HG02885 (cell line): ENCODE data around the gene ENPP3.

ENCODE experiments used
- ATAC-seq: cut with Tn5 transposase; IDR thresholded peaks from one replicate; pipeline ENCODE4 v1.9.1; 2021; ENCODE audit warnings: mild to moderate bottlenecking; ENCODE audit not compliant: unreplicated experiment, poor library complexity

ENPP3 gene

DNA sequence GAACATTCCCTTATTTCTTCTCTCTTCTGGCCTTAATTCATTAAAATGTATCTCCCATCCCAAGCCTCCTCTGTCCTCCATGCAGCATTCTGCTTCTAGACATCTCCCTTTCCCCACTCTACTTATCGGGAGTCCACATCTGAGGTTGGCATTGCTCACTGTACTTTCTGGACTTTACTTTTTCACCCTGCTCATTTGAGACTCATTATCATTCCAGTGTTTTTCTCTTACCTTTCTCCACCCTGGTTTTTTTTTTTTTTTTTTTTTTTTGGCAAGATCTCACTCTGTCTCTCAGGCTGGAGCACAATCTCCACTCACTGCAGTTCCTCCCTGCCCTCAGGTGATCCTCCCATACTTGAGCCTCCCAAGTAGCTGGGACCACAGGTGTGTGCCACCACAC is 4.5 kb downstream of the ENPP3 start:
- ATAC-seq = no peak

DNA sequence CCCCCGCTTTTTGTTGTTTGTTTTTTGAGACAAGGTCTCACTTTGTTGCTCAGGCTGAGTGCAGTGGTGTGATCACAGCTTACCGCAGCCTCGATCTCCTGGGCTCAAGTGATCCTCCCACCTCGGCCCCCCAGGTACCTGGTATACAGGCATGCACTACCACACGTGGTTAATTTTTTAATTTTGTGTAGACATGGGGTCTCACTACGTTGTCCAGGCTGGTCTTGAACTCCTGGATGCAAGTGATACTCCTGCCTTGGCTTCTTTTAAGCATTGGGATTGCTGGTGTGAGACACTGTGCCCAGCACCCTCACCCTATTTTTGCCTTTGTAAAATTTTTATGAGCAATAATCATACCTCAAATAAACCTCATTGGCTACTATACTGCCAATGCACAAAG is 5.5 kb downstream of the ENPP3 start:
- ATAC-seq = no peak

DNA sequence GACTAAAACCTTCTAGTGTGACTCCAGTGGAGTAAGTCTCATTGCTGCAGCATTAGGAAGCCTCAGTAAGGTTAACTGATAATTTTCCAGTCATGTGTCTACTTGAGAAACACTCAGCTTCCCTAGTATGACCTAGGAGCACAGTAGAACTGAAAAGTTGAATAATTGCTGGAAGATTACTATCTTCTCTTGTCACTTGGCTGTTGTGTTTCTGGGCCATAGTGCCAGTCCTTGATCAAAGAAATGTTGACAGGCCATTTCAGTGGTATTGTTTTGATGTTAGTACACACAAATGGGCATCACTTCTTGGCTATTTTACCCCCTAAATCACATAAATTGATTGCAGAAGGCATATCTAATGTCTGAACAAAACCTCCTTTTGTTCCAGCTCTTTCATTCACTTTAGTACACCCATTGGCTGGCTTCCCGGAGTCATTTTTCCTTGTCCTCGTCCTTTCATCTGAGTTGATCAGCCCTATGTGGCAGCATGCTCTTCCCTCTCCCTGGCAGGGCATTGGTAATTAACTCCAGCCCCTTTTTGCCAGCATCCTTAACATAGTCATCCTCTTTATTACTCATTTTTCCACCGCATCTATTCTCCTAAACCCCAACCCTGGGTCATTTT is 6.0 kb downstream of the ENPP3 start:
- ATAC-seq = no peak

- ATAC-seq = no peak
These were observed 6.9 kb downstream of the ENPP3 start for GRCh38 chr6:131643855-131644460.

DNA sequence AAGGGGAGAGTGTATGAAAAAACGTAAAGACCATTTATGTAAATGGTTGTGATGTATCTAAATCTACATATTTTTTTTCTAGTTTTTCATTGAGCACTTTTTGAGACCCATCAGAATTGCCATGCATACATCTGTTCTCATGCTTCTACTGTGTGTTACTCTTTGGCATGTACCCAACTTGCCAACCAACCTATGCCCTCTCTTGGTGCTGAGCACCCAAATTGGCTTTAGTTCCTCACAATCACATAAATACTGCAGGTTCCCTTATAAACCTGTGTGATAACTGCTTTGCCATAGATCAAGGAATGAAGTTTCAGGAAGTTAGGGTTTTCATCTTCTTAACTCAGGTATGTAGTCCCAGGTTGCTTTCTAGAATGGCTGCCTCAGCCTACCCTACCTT is 7.8 kb downstream of the ENPP3 start:
- ATAC-seq = no peak

GRCh38 chr6:131645846-131646245 is 8.7 kb downstream of the ENPP3 start:
- no peak for ATAC-seq

- ATAC-seq = no peak
These were observed 9.2 kb downstream of the ENPP3 start for GRCh38 chr6:131646249-131646670.

- no peak for ATAC-seq
These were observed 14.7 kb downstream of the ENPP3 start for GRCh38 chr6:131651782-131652181.

- no peak for ATAC-seq
These were observed 15.4 kb downstream of the ENPP3 start for GRCh38 chr6:131652472-131652871.

DNA sequence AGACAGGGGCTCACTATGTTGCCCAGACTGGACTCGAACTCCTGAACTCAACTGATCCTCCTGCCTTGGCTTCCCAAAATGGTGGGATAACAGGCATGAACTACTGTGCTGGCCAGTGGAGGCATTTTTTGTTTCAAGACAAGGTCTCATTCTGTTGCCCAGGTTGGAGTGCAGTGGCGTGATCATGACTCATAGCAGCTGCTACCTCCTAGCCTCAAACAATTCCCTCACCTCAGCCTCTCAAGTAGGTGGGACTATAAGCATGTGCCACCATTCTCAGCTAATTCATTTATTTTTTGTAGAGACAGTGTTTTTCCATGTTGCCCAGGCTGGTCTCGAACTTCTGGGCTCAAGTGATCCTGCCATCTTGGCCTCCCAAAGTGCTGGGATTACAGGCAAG is 17.2 kb downstream of the ENPP3 start:
- no peak for ATAC-seq

DNA sequence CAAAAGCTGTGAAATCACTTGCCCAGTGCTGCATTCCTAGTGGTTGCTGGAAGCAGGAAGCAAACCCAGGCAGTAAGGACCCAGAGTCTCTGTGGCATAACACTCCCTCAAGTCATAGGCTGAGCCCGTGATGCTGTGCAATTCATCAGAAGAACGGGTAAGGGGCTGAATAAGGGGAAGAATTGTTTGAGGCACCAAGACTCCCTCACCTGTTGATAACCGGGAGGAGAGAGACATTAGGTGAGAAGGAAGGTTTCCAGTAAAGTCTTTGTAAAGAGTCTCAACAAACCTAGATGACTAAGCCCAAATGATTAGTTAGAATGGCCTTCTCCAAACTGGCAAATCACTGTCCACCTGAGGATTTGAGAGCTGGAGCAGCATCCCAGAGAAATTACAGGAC is 18.3 kb downstream of the ENPP3 start:
- no peak for ATAC-seq

- ATAC-seq = no peak
These were observed 18.8 kb downstream of the ENPP3 start for GRCh38 chr6:131655951-131656350.

GRCh38 chr6:131656667-131657066 is 19.6 kb downstream of the ENPP3 start:
- no peak for ATAC-seq

- no peak for ATAC-seq
These were observed 20.1 kb downstream of the ENPP3 start for GRCh38 chr6:131657222-131657621.

DNA sequence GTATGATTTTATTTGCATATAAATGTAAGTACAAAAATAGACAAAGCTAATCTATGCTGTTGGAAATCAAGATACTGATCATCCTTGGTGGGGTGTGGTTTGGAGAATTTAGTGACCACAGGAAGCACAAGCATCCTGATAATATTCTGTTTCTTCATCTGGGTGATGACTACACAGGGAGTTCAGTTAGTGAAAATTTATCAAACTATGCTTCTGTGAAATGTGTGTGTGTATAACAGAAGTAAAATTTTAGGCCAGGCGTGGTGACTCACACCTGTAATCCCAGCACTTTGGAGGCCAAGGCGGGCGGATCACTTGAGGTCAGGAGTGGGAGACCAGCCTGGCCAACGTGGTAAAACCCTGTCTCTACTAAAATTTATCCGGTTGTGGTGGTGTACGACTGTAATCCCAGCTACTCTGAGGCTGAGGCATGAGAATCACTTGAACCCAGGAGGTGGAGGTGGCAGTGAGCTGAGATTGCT is 20.6 kb downstream of the ENPP3 start:
- no peak for ATAC-seq

GRCh38 chr6:131658287-131658686 is 21.2 kb downstream of the ENPP3 start:
- ATAC-seq = no peak

GRCh38 chr6:131660195-131660594 is 23.1 kb downstream of the ENPP3 start:
- no peak for ATAC-seq

GRCh38 chr6:131663578-131664165 is 26.6 kb downstream of the ENPP3 start:
- ATAC-seq = no peak

- no peak for ATAC-seq
These were observed 32.8 kb downstream of the ENPP3 start for GRCh38 chr6:131669891-131670290.

DNA sequence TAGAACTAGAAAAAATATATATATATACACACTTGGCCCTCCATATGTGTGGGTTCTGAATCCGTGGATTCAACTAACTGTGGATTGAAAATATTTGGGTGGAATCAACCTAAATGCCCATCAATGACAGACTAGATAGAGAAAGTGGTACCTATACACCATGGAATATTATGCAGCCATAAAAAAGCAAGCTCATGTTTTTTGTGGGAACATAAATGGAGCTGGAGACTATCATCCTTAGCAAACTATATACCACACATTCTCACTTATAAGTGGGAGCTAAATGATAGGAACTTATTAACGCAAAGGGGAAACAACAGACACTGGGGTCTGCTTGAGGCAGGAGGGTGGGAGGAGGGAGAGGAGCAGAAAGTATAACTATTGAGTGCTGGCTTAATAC is 36.1 kb downstream of the ENPP3 start:
- no peak for ATAC-seq

DNA sequence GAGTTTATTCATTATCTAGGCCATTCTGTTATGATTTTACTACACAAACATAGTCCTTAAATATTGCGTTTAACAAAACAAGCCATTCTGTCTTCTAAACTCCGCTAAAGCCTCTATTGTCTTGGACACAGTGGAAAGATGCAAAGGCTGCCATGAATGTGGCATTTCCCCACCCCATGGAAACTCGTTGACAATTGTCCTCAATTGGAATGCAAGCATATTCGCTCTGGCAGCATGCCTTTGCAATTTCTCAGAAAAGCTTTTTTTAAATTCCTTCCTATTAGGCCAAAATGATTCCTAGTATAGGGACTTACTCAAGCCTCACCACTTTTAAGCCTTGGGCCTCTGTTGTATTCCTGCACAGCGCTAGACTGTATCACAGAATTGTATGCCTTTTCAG is 41.3 kb downstream of the ENPP3 start:
- ATAC-seq = no peak

- ATAC-seq = no peak
These were observed 43.8 kb downstream of the ENPP3 start for GRCh38 chr6:131680868-131681267.
